ENCODE data around the gene SLC25A21.

- no peak for TF ChIP-seq CTCF (IDR thresholded peaks at IDR 0.05 in 2 of 3, conservative IDR thresholded peaks at IDR 0.05 in 1 of 3; ENCODE audit: control insufficient read depth in 2 of 3, extremely low read depth in 1 of 3, insufficient read depth in 1 of 3, low read depth in 3 of 3, low read length in 3 of 3)
- TF ChIP-seq CHD2 (IDR thresholded peaks at IDR 0.05; ENCODE audit: borderline replicate concordance, low read depth, low read length): no peak
Observed at GRCh38 chr14:37181441-37181840, 9.0 kb upstream of the SLC25A21 start.

Data from GM12878 (cell line).